Psoas muscle (tissue), 8 donors: ENCODE results near the gene GTF2F1. TPM values are rescaled to one million over a fixed set of nuclear protein-coding genes. Genes with fewer than 3 reads are reported as not detected.

ENCODE experiments used
- ATAC-seq, 4 donors: fragments of 200-7000 bp; cut with Tn5 transposase; one replicate each; pipeline ENCODE4 v1.9.1; 2020; ENCODE audit warnings: moderate library complexity in 3 of 4, mild to moderate bottlenecking in 2 of 4
- DNase-seq, 2 donors: peaks; one replicate each; pipeline ENCODE4 v3.0.0-alpha.2; 2020
- H3K27ac ChIP-seq: fragments of 200-600 bp; one replicate; pipeline ENCODE4 v1.8.0; 2022
- H3K27me3 ChIP-seq, 3 donors: fragments of 200-600 bp in 1 of 3; one replicate each; pipeline versions ENCODE4 v1.6.1 to v1.8.0; 2013 to 2022; ENCODE audit warnings: low read length in 2 of 3, mild to moderate bottlenecking in 2 of 3, moderate library complexity in 1 of 3; ENCODE audit not compliant: insufficient read depth in 3 of 3
- H3K36me3 ChIP-seq, 2 donors: fragments of 200-600 bp in 1 of 2; one replicate each; pipeline versions ENCODE4 v1.6.1 to v1.8.0; 2013 to 2022; ENCODE audit warnings: low read depth in 1 of 2, mild to moderate bottlenecking in 1 of 2, moderate library complexity in 1 of 2; ENCODE audit not compliant: insufficient read depth in 1 of 2
- H3K4me1 ChIP-seq: fragments of 200-600 bp; one replicate; pipeline ENCODE4 v1.8.0; 2022
- H3K4me3 ChIP-seq: fragments of 200-600 bp; one replicate; pipeline ENCODE4 v1.8.0; 2022; ENCODE audit warnings: mild to moderate bottlenecking
- H3K9me3 ChIP-seq: fragments of 200-600 bp; one replicate; pipeline ENCODE4 v1.8.0; 2022
- WGBS, 3 donors: extraction: QIAGEN DNeasy Blood & Tissue Kit; methylation state at CpG; one replicate each; pipeline versions ENCODE4 v1.1.6 to v1.1.7; 2013; 5-methylcytosine and 5-hydroxymethylcytosine counted together
- intact Hi-C, 2 donors: fragments of 100-400 bp; cut with DNase I; formaldehyde crosslinking; loops; one replicate each; pipeline versions ENCODE4 v1.11.0 to v1.14.2; 2022
- polyA plus RNA-seq, 3 donors: library from polyadenylated mRNA; stranded (reverse); fragments of 200-250 nt; gene quantifications; one replicate each; pipeline ENCODE4 v1.2.3, GENCODE V29; 2013
- total RNA-seq, 4 donors: library from RNA; stranded (reverse); fragmentation: NEBNext Ultra II Directional in 2 of 4; extraction: Animal tissue kit (Norgen Biotek cat#: 25700) in 2 of 4; gene quantifications; one replicate each; pipeline versions ENCODE4 v1.2.1 to v1.2.4, GENCODE V29; 2021 to 2023
- TF ChIP-seq, protein P1 (sequence below): fragments of 200-600 bp; IDR thresholded peaks from one replicate; pipeline ENCODE4 v1.8.0; 2022; ENCODE audit warnings: antibody characterized with exemption
- donor health status: healthy with polysubstance abuse.
- donor health status: DM: no; HTN: no; CAD: no; lungs with moderate emphysema.
- donor health status: Bipolar disorder and iron deficiency.
- donor health status: healthy.
- donor health status: DM: yes; HTN: yes; CAD: no.
- donor health status: DM: no; HTN: no; CAD: no.
- donor health status: DM: no; HTN: no; CAD: no.
- donor health status: DM: yes; HTN: yes; CAD: no.

Gene GTF2F1
- total and polyA plus RNA-seq, 7 donors = 23.7 to 60.0 (median 33.8) TPM

DNA sequence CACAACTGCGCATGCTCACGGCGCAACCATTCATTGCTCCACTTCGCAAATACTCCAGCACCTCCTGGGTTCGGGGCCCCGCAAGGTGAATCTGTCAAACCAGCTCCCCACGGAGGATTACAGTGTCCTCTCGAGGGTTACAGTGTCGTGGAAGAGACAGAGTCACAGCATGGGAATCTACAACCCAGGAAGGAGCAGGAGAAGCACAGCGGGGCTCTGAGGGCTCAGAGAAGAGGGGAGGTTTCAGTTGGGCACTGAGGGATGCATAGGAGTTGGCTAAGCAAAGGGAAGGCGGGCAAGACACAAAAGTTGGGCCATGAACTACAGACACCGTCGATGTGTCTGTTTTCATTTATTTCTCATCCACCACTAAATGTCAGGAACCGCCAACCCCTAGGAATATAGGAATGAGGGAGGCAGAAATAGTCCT, 1.0 kb upstream of the GTF2F1 start:
- no peak for DNase-seq
- Histone ChIP-seq H3K27ac (peak overlapping the region; percentile 86), H3K4me1 (peaks cover 8% of the 10 kb centered on the region), H3K27me3 (no peaks in the 10 kb centered on the region), H3K4me3 (peak overlapping the region; percentile 78), H3K9me3 (no peaks in the 10 kb centered on the region), H3K36me3 (peaks cover 0 to 27% of the 10 kb centered on the region in 2 donors)
- ATAC-seq = no peak
- WGBS, 3 donors = 28 to 31% (median 28%) methylated on average over 14 of the region's 14 CpGs
- TF ChIP-seq, protein P1, sequence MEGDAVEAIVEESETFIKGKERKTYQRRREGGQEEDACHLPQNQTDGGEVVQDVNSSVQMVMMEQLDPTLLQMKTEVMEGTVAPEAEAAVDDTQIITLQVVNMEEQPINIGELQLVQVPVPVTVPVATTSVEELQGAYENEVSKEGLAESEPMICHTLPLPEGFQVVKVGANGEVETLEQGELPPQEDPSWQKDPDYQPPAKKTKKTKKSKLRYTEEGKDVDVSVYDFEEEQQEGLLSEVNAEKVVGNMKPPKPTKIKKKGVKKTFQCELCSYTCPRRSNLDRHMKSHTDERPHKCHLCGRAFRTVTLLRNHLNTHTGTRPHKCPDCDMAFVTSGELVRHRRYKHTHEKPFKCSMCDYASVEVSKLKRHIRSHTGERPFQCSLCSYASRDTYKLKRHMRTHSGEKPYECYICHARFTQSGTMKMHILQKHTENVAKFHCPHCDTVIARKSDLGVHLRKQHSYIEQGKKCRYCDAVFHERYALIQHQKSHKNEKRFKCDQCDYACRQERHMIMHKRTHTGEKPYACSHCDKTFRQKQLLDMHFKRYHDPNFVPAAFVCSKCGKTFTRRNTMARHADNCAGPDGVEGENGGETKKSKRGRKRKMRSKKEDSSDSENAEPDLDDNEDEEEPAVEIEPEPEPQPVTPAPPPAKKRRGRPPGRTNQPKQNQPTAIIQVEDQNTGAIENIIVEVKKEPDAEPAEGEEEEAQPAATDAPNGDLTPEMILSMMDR = no peak
- intact Hi-C loops = loop anchor here in 1 of 2 donors (1.0 kb wide), 1 partner anchor 21 kb away; no protein-coding TSS in a partner anchor

DNA sequence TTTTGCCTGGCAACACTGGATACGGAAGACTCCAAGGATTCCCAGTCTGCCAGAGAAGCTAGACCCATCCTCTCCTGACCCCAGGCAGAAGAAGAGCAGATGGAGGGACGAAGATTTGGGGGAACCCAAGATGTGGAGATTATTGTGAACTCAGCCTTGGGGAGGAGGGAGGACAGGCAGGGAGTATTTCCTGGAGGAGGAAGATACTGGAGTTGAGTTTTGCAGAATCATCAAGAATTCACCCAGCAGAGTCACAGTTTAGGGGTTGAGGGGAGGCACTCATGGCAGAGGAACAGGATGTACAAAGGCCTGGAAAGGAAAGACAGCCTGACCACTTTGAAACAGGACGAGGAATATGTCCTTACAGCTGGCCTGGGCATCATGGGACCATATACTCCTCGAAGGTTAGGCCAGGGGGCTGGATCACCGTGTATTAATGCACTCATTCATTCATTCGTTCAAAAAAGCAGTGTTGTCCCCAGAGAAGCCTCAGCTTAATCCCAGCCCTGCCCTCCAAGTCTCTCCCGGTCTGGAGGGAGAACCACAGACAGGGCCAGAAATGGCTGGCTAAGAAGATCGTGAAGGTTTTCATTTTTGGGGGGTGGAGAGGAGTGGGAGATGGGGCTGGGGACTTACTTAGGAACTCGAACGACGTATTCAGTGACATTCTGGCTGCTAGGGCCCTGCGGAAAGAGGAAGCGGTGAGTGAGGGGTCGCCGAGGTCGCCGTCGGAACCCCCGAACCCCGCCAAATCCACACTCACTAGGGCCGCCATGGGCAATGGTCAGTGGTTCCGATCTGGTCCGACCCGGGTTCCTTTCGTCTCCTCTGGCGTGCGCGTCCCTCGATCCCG, 517 bp downstream of the GTF2F1 start:
- Histone ChIP-seq H3K4me1 (peaks cover 8% of the 10 kb centered on the region), H3K9me3 (no peaks in the 10 kb centered on the region), H3K27me3 (no peaks in the 10 kb centered on the region), H3K4me3 (peak overlapping the region; percentile 78), H3K27ac (peak overlapping the region; percentile 86), H3K36me3 (peaks cover 1 to 42% of the 10 kb centered on the region in 2 donors)
- ATAC-seq (no peak), DNase-seq (no peak)
- intact Hi-C loops = loop anchor here in 1 of 2 donors (1.0 kb wide), 1 partner anchor 19 kb away; no protein-coding TSS in a partner anchor
- TF ChIP-seq, protein P1 = no peak
- 6 to 8% (median 7%) methylated on average over 27 to 30 of the region's 30 CpGs for WGBS, 3 donors

GRCh38 chr19:6387372-6387771, 5.6 kb downstream of the GTF2F1 start:
- intact Hi-C loops = no loop called here
- ATAC-seq = peak in 1 of 4 donors; percentile 6
- TF ChIP-seq, protein P1 = no peak
- no peak for DNase-seq
- H3K9me3 ChIP-seq = no peaks in the 10 kb centered on the region
- H3K4me3 ChIP-seq = no peak overlapping the region
- no peak overlapping the region for H3K27ac ChIP-seq
- H3K4me1 ChIP-seq = peaks cover 6% of the 10 kb centered on the region
- H3K36me3 ChIP-seq = peaks cover 4 to 91% of the 10 kb centered on the region in 2 donors
- 94 to 95% (median 94%) methylated on average over 19 of the region's 19 CpGs for WGBS, 3 donors
- H3K27me3 ChIP-seq = no peaks in the 10 kb centered on the region

GRCh38 chr19:6384381-6384780, 8.6 kb downstream of the GTF2F1 start:
- Histone ChIP-seq H3K4me1 (no peaks in the 10 kb centered on the region), H3K4me3 (no peak overlapping the region), H3K27me3 (no peaks in the 10 kb centered on the region), H3K36me3 (peaks cover 7 to 98% of the 10 kb centered on the region in 2 donors), H3K9me3 (no peaks in the 10 kb centered on the region), H3K27ac (no peak overlapping the region)
- intact Hi-C loops = no loop called here
- 89 to 97% (median 92%) methylated on average over 4 of the region's 4 CpGs for WGBS, 3 donors
- TF ChIP-seq, protein P1 = no peak
- ATAC-seq (no peak), DNase-seq (no peak)
